HepG2 (cell line): ENCODE results near the gene VPS54. TPM values are rescaled to one million over a fixed set of nuclear protein-coding genes. Genes with fewer than 3 reads are reported as not detected.

Experiments used
- ATF5 ChIP-seq: sonication (generic); formaldehyde crosslinking; IDR thresholded peaks from 2 replicates; pipeline ENCODE4 v1.4.0; 2020; ENCODE audit warnings: mild to moderate bottlenecking, low read depth, missing genetic modification reagents
- BORCS8-MEF2B ChIP-seq: sonication (generic); formaldehyde crosslinking; IDR thresholded peaks from 2 replicates; pipeline ENCODE4 v1.8.0; 2022; ENCODE audit warnings: mild to moderate bottlenecking, missing genetic modification reagents
- ELK4 ChIP-seq: sonication (generic); formaldehyde crosslinking; IDR thresholded peaks from 2 replicates; pipeline ENCODE4 v1.9.0; 2021; ENCODE audit warnings: missing genetic modification reagents, borderline replicate concordance
- MLXIP ChIP-seq: sonication (generic); formaldehyde crosslinking; IDR thresholded peaks from 2 replicates; pipeline ENCODE4 v1.9.0; 2021; ENCODE audit warnings: missing genetic modification reagents, borderline replicate concordance
- PCBP2 ChIP-seq: fragments of 200-400 bp; formaldehyde crosslinking; optimal IDR thresholded peaks from 2 replicates; pipeline ENCODE3; 2018; ENCODE audit warnings: low read length, low read depth; ENCODE audit not compliant: poor library complexity, severe bottlenecking
- PTBP1 ChIP-seq: fragments of 200-400 bp; formaldehyde crosslinking; IDR thresholded peaks from 2 replicates; pipeline ENCODE4 v1.6.1; 2018; ENCODE audit warnings: low read length, low read depth; ENCODE audit not compliant: poor library complexity, severe bottlenecking
- TOE1 ChIP-seq: sonication (generic); formaldehyde crosslinking; IDR thresholded peaks from 2 replicates; pipeline ENCODE4 v1.4.0; 2020; ENCODE audit warnings: mild to moderate bottlenecking, missing genetic modification reagents
- ZBTB2 ChIP-seq: sonication (generic); formaldehyde crosslinking; IDR thresholded peaks from 2 replicates; pipeline ENCODE4 v1.8.0; 2022; ENCODE audit warnings: low read depth, missing genetic modification reagents
- ZC3H4 ChIP-seq: sonication (generic); formaldehyde crosslinking; IDR thresholded peaks from 2 replicates; pipeline ENCODE4 v1.4.0; 2020; ENCODE audit warnings: missing genetic modification reagents, borderline replicate concordance
- ZNF274 ChIP-seq: sonication (generic); formaldehyde crosslinking; IDR thresholded peaks from 2 replicates; pipeline ENCODE4 v1.5.1; 2020; ENCODE audit warnings: mild to moderate bottlenecking, missing genetic modification reagents
- ZNF333 ChIP-seq: sonication (generic); formaldehyde crosslinking; IDR thresholded peaks from 2 replicates; pipeline ENCODE4 v1.4.0; 2020; ENCODE audit warnings: mild to moderate bottlenecking, missing genetic modification reagents, borderline replicate concordance
- polyA plus RNA-seq, 8 experiments: library from polyadenylated mRNA; depleted of rRNA in 3 of 8; stranded (reverse) in 7 of 8; unstranded in 1 of 8; fragments of >200 nt; fragmentation: Illumina TruSeq in 4 of 8; extraction: Trizol in 4 of 8; gene quantifications; 2 replicates each; pipeline versions ENCODE4 v1.2.1 to v1.2.3, GENCODE V29; 2011 to 2016; ENCODE audit warnings: low read depth in 4 of 8, missing spikeins in 1 of 8, mixed read lengths in 1 of 8; ENCODE audit not compliant: insufficient read depth in 1 of 8
- total RNA-seq, 5 experiments: library from RNA; depleted of rRNA; stranded (reverse); fragments of >200 nt; fragmentation: Illumina TruSeq; extraction: Trizol; gene quantifications; 2 replicates each; pipeline ENCODE4 v1.2.3, GENCODE V29; 2016; ENCODE audit warnings: low read depth in 1 of 5
- TF ChIP-seq, protein P1 (sequence below): sonication (generic); formaldehyde crosslinking; IDR thresholded peaks from 2 replicates; pipeline ENCODE4 v1.4.0; 2020; ENCODE audit warnings: low read depth, mild to moderate bottlenecking, missing genetic modification reagents

The VPS54 gene
- total and polyA plus RNA-seq, 2 of the 13 experiments (the other 11 are each of a cell fraction or from before 2014, with no cell fraction given) = 64.7 to 77.5 TPM

- no peak; the same call in 1 of the 2 replicates for TF ChIP-seq ZBTB2 (CRISPR knock-in tag)
- TF ChIP-seq ZC3H4 (CRISPR knock-in tag) = no peak
- TF ChIP-seq PTBP1 = no peak
- TF ChIP-seq, protein P1, sequence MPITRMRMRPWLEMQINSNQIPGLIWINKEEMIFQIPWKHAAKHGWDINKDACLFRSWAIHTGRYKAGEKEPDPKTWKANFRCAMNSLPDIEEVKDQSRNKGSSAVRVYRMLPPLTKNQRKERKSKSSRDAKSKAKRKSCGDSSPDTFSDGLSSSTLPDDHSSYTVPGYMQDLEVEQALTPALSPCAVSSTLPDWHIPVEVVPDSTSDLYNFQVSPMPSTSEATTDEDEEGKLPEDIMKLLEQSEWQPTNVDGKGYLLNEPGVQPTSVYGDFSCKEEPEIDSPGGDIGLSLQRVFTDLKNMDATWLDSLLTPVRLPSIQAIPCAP = no peak
- TF ChIP-seq ZNF274 (CRISPR knock-in tag) = no peak
- 0 out of 2 replicates have a peak, but pooled peaks have one; percentile 15 for TF ChIP-seq MLXIP (CRISPR knock-in tag)
- TF ChIP-seq PCBP2 = no peak
- no peak for TF ChIP-seq BORCS8-MEF2B
- TF ChIP-seq ATF5 (CRISPR knock-in tag) = no peak
- TF ChIP-seq ELK4 (CRISPR knock-in tag) = no peak
- TF ChIP-seq ZNF333 = no peak
- no peak for TF ChIP-seq TOE1 (CRISPR knock-in tag)
Observed at GRCh38 chr2:64024259-64024949, 5.2 kb upstream of the VPS54 start (continued).
